ENCODE measurements around the gene CACNA1D.
A peak's percentile ranks its signal among the peaks of the same experiment; 100 is the strongest.
"Not testable (repeated sequence)": the region's sequence is repeated elsewhere in the genome, so short reads cannot be mapped to it uniquely, and the experiment has no call there.

Gene CACNA1D

DNA sequence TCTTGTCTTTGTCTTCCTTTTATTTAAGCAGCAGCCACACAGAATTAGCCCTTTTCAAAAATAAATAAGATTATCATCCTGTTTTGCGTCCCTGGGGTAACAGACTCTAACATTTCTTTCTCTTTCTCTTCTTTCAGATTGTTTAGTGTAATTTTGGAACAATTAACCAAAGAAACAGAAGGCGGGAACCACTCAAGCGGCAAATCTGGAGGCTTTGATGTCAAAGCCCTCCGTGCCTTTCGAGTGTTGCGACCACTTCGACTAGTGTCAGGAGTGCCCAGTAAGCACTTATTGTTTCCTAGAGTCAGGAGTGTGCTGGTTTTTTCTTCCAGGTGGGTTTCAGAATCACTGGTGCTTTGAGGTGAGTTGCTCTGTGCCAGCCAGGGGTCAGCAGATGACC is 165.6 kb downstream of the CACNA1D start:
- DNase-seq: no peak

DNA sequence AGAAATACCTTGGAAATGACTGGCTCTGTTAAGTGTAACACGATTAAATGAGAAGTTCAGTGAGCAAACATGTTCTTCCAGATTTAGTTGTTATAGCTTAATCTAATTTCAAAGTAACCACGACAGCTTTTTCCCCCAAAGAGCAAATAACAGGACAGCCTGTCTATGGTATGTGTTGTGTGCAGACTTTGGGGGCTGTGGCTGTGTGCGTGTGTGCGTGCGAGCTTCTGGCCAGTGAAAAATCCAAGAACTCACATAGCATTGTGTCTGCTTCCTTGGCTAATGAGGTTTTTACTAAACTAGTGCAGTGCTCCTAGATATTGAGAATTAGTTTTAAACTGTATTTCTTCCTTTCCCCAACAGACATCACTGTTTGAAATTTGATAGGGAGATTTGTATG is 167.1 kb downstream of the CACNA1D start:
- DNase-seq: no peak

DNA sequence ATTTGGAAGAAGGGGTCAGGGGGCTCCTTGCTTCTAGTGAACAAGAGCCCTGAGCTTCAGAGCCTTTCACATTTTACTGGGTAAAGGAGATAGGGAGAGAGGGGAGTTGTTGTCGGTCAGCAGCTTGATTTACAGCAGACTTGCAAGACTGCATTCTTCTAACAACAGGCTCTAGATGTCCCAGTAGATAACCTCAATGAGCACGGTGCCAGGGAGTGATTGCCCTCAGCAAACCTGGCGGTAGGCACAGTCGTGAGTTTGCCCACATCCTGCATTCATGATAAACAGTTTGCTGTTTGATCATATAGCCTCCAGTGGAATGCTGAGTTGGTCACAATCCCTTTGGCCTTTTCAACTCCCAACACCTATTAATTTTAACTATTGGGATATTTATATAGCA is 170.4 kb downstream of the CACNA1D start:
- not testable (repeated sequence) for DNase-seq

DNA sequence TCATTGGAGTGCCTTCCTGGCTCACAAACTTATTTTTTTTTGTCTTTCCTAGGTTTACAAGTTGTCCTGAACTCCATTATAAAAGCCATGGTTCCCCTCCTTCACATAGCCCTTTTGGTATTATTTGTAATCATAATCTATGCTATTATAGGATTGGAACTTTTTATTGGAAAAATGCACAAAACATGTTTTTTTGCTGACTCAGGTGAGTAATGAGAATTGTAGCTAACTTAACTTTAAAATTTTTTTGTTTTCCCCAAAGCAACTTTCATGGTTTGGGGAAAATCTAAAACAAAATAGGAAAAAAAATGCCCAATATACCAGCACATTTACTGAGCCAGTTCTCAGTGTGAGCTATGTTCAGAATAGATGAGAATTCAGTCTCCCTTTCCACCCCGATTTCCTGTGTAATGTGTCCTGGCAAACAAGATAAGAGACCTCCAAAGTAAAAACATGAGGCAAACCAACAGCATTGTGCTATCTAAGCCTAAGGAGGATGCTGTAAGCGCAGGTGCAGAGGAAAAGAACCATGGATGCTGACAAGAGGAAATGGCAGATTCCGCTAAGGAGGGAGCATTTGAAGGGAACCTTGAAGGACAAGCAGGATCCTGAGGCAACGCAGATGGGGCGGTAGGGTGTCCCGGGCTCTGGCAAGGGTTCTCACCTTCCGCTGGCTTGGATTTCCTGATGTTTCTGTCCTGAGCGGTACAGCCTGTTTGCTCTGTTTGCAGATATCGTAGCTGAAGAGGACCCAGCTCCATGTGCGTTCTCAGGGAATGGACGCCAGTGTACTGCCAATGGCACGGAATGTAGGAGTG is 171.4 kb downstream of the CACNA1D start:
- no peak for DNase-seq

DNA sequence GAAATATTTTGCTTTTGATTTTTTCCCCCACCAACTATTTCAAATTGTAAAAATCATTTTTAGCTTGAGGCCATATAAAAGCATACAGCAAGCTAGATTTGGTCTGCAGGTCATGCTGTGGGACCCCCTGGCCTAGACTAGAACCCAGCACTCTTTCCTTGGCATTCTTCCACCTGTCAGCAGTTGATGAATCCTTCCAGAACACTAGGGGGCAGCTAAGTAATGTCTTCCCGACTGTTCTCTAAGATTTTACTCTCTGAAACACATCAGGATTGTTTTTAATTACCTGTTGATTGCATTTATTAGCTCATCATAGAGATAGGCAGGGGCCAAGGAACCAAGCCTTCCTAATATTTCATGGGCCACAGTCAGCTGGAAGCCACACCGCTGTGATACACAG is 174.5 kb downstream of the CACNA1D start:
- no peak for DNase-seq

DNA sequence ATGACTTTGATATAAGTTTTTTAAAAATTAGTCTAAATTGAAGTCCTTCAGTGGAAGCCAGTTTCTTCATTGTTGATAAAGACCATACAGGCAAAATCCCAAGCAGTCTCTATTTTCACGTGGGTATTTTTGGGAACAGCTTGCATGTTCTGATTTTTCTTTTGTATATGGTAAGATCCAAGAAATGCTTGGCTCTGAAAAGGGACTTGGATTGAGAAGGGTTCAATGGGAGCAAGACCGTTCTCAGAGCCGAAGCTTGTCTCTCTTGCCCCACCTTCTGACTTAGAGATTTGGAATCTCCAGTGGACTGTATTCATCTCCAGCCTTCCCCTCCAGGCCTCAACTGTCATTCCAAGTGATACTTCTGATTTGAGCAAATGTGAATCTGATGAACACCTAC is 176.3 kb downstream of the CACNA1D start:
- no peak for DNase-seq

DNA sequence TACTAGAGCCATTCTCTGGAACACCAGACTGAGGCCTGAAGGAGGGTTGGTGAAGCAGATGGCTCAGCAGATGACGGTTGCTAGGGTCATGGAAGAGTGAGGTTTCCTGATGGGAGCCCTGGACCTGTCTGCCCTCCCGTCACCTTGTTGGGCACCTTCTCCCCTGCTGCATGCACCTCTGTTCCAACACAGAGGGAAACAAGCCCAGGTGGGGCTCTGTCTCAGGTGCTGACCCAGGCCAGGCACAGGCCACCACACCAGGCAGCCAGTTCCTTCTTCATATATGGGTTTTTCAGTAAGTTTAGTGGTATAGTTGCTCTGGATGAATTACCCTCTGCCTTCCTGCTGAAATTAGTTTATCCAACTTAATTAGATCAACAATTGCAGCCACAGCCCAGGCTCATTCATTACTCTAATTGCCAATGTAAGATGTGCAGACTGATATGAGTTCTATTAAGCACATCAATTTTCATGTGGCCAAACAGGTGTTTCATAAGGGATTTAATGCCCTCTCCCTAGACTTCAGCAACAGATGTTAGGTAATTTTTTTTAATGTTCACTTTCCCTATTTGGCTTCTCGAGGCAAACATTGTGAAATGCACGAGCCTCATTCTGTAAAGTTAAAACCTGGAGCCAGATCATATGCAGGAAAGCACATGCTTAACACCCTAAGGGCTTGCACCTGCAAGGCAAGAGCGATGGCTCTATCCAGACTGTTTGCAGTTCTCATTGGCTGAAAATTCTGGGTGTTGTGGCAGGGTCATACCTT is 177.0 kb downstream of the CACNA1D start:
- no peak for DNase-seq

DNA sequence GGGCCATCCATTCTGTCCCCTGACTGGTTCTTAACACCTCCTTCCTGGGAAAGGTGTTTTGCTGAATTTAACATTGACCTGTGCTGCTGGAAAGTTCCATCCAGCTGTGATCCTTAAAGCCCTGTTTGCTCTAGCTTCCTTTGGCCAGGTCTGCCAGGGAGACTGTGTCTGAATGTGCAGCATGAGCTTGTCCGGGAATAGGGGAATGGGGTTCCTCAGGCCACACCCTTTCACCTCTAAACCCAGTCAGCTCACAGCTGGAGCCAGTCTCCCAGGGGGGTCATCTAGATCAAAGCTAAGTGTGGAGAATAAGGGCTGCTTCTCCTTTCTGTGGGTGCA is 177.5 kb downstream of the CACNA1D start:
- no peak for DNase-seq

DNA sequence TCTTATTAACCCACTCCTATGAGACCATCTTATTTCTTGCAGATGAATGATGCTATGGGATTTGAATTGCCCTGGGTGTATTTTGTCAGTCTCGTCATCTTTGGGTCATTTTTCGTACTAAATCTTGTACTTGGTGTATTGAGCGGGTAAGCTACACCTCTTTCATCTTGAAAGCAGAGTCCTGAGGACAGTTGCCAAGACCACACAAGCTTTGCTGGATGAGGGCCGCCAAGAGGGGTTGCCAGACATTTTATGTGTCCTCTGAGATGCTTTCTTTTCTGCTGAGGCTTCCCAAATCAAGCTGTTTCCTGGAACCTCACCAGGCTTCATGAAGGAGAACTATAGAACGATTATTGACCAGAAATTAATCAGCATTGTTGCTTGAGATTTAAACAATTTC is 178.6 kb downstream of the CACNA1D start:
- no peak for DNase-seq

DNA sequence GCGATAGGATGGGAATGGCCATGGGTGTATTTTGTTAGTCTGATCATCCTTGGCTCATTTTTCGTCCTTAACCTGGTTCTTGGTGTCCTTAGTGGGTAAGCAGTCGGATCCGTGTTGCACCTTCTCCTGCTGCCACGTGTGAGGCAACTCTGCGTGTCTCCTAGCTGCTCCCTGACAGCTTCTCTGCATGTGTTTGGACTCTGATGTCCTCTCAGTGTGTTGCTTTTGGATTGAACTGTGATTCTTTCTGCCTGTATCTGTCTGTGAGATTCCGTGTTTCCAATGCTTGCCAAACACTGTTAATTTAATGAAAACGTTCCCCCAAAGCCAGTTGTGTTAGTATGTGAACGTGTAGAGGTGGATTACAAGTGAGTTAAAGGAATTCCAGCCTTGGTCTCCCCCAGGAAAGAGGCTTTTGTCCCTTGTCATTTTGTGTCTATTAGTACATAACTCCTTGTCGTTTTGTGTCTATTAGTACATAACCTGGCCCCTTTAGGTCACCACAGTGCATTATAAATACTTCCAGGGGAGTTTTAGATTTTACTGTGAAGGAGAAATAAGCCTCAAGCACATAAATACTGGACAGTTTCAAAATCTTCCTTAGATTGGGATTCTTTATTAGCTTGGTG is 179.4 kb downstream of the CACNA1D start:
- DNase-seq: no peak

DNA sequence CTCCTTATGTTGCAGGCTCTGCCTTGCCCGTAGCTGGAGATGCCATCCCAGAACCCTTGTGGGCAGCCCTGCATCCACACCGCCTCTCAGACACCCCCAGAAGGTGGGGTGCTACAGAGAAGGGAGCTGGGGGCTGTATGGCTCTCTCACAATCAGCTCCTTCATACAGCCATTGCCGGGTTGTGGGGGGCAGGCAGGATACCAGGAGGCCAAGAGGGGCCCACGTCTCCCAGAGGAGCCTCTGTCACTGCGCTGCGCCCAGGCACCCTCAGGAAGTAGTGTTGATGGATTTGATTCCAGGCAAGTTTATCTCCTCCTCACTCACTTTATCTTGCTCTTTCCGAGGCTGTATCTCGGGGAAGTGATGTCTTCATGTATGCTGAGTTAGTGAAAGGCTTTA is 180.2 kb downstream of the CACNA1D start:
- no peak for DNase-seq

DNA sequence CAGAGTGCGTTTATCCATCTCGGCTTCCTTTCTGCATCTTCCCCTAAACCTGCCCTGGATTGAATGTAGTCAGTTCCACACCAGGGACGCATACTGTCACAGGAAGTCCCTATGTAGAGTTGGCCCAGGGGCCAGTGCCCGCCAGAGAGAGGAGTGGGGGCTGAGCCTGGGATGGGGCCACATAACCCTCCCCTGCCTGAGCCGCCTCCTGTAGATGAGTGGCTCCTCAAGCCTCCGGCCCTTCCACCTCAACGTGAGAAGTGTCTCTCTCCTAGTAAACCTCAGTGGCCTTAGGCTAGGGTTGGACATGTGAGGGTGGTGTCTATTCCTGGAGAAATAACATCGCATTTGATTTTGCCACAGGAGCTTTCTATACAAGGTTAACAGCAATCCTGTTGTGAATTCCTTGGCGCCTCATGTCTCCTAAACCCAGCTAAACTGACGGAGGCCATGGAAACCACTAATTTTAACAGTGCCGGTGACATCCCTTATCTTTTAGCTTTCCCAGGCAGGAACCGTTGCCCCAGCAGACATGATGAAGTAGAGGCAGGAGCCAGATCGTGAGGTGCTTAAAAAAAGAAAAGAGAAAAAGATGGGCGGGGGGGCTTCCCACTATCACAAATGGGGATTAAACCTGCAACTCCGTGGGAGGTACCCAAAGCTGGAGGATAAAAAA is 180.7 kb downstream of the CACNA1D start:
- DNase-seq: no peak

DNA sequence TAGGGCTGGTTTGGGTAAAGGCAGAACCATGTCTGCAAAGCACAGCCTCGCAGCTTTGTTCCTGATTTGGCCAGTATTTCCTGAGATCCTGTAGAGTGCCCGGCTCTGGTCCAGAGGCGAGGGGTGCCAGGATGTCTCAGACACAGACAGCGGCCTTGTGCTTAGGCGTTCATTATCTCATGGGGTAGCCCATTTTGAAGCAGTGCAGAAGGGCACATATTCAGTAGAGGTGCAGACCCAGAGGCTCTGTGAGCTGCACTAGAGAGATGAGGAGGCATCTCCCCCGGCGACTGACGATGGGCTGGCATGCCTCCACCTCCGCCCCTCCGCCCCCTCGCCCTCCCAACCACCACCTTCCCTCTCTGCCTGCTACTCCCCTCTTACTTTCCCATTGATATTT is 181.5 kb downstream of the CACNA1D start:
- DNase-seq: no peak

DNA sequence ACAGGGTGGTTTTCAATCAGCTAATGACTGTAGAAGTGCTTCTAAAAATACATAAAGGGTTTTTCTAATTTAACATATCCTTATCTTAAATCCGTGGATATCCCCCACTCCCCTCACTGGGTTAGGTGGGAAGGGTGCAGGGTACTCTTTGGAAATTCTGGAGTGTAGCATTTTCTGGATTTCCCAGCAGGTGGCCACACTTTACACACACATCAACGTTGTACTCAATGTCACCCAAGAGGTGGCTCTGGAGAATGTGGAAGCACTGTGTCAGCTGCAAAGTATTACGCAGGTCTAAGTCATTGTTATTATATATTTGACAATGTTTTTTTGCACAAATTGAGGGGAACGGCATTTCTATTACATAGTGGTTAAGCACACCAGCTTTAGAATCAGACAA is 183.0 kb downstream of the CACNA1D start:
- DNase-seq: peak; percentile 14 to 33

DNA sequence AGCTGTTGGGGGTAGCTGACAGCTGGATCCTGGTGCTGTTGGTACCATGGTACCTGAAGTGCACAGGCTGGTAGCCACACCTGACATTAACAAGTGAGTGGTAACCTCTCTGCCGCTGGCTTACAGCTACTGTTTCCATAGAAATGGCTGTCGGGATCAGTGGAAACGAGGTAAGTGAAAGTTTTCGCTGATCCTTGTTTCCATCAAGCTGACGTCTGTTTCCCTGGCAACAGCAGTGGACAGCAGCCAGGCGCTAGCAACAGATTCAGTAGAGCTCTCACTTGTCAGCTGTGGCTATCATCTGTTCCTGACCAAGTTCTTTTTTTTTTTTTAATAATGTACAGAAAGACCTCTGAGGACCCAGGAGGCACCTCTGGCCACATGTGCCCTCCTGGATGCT is 185.6 kb downstream of the CACNA1D start:
- DNase-seq: no peak

DNA sequence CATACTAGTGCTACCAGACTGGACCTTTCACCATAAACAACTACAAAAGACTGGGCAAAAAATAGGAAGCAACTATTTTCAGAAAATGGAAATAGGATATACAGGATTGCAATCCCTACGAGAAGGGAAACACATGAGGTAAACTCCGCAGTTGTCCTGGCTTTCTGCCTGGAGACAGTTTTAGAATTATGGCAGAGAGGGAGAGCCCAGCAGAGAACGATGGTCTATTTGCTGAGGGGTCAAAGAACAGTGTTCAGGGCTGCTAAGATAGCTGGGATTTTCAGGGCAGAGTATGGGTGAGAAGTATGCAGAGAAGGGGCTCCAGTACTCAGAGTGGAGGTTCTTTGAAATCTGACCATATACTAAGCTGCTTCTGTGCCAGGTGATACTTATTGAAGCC is 188.4 kb downstream of the CACNA1D start:
- no peak for DNase-seq

DNA sequence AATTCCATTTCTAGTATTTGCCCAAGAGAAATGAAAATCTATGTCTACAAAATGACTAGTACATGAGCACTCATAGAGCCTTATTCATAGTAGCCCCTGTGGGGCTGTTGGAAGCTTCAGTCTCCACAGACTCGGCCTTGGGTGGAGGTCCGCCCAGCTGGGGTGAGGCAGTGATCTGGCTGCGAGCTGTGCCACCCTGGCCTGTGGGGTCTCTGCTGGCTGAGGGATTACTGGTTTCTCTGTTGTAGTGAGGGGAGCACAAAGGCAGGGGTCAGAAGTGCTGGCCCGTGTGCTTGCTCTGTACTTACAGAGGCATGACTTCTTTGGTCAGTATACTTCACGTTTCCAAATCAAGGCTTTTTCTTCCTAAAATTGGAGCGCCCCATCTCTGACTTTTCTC is 193.7 kb downstream of the CACNA1D start:
- DNase-seq: no peak

DNA sequence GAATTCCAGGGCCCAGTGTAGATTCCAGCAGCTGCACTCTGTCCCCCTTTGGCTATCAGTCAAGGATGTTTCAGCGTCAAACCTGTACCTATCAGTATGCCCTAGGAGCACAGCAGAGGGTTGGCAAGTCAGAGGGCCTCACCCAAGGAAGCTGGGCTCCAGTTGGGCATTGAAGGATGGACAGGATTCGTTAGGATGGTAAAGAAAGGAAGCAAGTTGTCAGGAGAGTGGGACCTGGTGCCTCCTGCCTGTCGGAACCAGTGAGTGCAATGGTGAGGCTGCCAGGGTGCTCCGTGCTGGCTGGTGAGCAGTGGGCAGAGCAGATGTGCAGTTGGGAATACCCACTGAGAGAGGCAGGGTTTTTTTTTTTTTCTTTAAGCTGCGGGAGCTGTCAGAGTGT is 194.6 kb downstream of the CACNA1D start:
- no peak for DNase-seq

DNA sequence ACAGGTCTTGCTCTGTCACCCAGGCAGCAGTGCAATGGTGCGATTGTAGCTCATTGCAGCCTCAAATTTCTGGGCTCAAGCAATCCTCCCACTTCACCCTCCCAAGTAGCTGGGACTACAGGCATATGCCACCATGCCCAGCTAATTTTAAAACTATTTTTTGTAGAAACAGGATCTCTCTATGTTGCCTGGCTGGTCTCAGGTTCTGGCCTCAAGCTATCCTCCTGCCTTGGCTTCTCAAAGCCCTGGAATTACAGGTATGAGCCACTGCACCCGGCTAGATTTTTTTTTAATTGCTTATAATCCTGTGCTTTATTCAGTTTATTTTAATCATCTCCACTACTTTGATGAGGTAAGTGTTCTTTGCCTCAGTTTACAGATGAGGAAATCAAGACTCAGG is 195.3 kb downstream of the CACNA1D start:
- DNase-seq: no peak

DNA sequence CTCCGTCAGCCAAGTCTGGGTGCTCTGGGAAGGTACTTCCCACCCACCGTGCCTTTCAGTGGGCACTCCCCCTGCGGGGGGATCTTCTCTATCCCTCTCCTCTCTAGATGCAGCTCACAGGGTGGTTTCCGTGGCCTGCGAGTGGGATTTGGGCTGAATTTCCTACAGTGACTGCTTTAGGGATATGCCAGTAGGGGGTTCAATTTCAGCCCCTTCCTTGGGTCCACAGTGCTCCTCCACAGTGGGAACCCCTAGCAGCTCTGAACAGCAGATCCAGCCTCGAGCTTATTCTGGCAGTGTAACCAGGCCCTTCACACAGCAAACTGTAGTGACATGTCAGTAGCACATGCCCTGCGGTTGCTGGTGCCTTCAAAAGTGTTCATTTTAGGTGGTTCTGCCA is 196.1 kb downstream of the CACNA1D start:
- no peak for DNase-seq

DNA sequence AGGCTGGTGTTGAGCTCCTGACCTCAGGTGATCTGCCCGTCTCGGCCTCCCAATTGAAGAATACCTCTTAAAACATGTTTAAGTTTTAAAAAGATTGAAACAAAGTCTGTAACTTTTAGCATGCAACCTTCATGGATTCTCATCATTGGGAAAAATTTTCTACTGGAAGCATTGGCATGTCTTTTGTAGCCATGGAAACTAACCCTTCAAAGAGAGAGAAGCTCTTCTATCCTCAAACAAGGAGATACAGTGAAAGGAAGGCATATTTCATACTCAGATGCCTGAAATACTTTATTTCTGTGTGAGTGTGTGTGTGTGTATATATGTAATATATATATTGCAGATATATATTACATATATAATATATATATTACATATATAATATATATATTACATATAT is 196.9 kb downstream of the CACNA1D start:
- no peak for DNase-seq

DNA sequence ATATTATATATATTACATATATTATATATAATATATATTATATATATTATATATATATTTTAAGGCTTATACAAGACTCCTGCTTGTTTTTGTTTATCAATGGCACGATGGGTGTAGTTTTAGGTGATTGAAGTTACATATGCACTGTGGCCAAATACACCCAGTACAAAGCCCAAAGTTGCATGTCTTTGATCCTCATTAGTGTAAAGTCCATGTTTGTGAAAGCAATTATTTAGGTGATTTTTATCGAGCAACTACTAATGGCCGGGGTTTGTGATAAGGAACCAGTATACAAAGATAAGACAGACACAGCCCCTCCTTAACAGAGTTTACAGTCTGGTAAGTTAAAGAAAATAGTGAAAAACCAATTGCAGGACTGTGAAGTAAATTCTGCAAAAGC is 197.5 kb downstream of the CACNA1D start:
- no peak for DNase-seq

DNA sequence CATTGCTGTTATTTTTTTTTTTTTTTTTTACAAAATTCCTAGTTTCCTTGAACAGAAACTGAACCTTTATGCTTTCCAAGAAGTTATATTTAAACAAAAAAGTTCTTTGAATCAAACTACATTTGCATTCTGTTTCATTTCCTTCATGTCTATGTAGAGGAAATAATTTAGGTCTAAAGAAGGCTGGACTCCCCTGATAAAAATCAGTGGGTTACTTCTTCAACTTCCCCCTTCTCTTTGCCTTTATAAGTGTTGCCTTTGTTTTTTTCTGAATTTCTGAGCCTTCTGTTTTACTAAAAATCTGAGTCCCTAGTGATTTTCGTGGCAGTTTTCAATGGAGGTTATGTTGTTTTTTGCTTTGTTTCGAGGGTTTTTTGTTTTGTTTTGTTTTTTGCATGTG is 199.0 kb downstream of the CACNA1D start:
- no peak for DNase-seq

DNA sequence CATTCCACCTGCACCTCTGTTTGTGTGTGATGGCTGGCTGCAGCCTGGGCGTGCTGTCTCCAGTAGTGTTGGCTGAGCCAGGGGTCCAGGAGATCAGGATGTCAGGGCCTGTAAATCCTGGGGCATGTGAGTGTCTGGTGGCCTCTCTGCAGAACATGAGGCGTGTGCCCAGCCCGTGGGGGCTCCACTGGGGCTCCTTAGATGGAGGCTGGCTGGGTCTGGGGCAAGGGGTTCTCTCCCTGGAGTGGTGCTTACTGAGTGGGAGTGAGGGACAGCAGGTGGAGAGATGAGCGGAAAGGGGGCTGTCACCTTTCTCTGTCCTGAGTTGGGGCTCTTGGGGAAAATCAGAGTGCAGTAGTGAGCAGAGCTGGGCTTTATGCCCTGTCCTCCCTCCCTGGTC is 199.6 kb downstream of the CACNA1D start:
- no peak for DNase-seq
